OCI-LY3 (cell line): ENCODE results near the gene DHPS.

Experiments
- H2AFZ ChIP-seq: fragments of 200-600, 300-600 bp; shearing (Covaris generic); 2 replicates; pipeline ENCODE4 v1.6.0; 2014; ENCODE audit warnings: antibody characterized with exemption, low read depth, low read length
- H3K27ac ChIP-seq: fragments of 200-600, 300-600 bp; sonication (generic); 2 replicates; pipeline ENCODE4 v1.5.1; 2014; ENCODE audit warnings: mild to moderate bottlenecking, low read length, moderate library complexity, mixed read lengths
- H3K27me3 ChIP-seq: fragments of 200-600, 300-600 bp; sonication (generic); 2 replicates; pipeline ENCODE4 v1.6.1; 2014; ENCODE audit warnings: low read depth, low read length, mixed read lengths
- H3K36me3 ChIP-seq: fragments of 200-600, 300-600 bp; sonication (generic); replicated peaks from 2 replicates; pipeline ENCODE3; 2014; ENCODE audit warnings: low read depth, low read length, mixed read lengths
- H3K4me1 ChIP-seq: fragments of 300-600, 200-600 bp; sonication (generic); 2 replicates; pipeline ENCODE4 v1.6.1; 2014; ENCODE audit warnings: low read length, mixed read lengths
- H3K4me2 ChIP-seq: fragments of 200-600, 300-600 bp; sonication (generic); 2 replicates; pipeline ENCODE4 v1.6.1; 2014; ENCODE audit warnings: low read length, mixed read lengths
- H3K4me3 ChIP-seq: fragments of 300-600, 200-600 bp; sonication (generic); 2 replicates; pipeline ENCODE4 v1.5.1; 2014; ENCODE audit warnings: antibody characterized with exemption, mild to moderate bottlenecking, low read length, moderate library complexity
- H3K79me2 ChIP-seq: fragments of 300-600, 200-600 bp; shearing (Covaris generic); 2 replicates; pipeline ENCODE4 v1.6.1; 2014; ENCODE audit warnings: mild to moderate bottlenecking, low read length, mixed read lengths
- H3K9ac ChIP-seq: fragments of 300-600, 200-600 bp; shearing (Covaris generic); 2 replicates; pipeline ENCODE4 v1.6.0; 2014; ENCODE audit warnings: mild to moderate bottlenecking, low read length, moderate library complexity
- H3K9me3 ChIP-seq: fragments of 200-600, 300-600 bp; shearing (Covaris generic); 2 replicates; pipeline ENCODE4 v1.6.1; 2014; ENCODE audit warnings: low read length, mixed read lengths; ENCODE audit not compliant: insufficient read depth
- H4K20me1 ChIP-seq: fragments of 200-600, 300-600 bp; sonication (generic); 2 replicates; pipeline ENCODE4 v1.6.1; 2016; ENCODE audit warnings: low read length, mixed read lengths; ENCODE audit not compliant: insufficient read depth
- EZH2phosphoT487 ChIP-seq: fragments of 200-600 bp; shearing (Covaris generic); IDR thresholded peaks from 2 replicates; pipeline ENCODE4 v1.6.1; 2018; ENCODE audit warnings: antibody characterized with exemption, mixed run types, low read depth
- TF ChIP-seq, protein P1 (sequence below): fragments of 200-600, 300-600 bp; sonication (generic); IDR thresholded peaks from 2 replicates; pipeline ENCODE4 v1.5.1; 2014; ENCODE audit warnings: antibody characterized with exemption, low read length, low read depth

The DHPS gene

DNA sequence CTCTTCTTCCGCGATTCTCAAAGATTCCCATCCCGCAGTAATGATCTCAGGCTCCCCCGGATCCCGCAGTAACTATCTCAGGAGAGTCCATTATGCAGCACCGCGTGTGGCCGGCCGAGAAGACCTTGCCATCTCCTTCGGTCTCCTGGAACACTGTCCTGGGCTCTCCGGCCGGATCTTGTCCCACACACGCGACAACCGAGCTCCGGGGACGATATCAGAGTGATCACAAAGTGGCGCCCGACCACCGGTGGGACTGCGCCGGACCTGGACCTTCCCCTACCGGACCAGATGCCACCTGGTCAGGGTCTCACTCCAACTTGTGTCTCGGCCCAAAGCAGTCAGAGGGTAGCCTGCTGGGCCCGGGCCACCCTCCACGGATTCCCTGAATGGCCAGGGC lies 39.2 kb downstream of the DHPS start:
- H3K36me3 ChIP-seq, result peaks cover 49% of the 10 kb centered on the region
- H2AFZ ChIP-seq, result no peak overlapping the region
- no peak overlapping the region for H3K4me3 ChIP-seq
- H3K4me1 ChIP-seq, result no peaks in the 10 kb centered on the region
- no peaks in the 10 kb centered on the region for H3K79me2 ChIP-seq
- H3K9ac ChIP-seq, result no peak overlapping the region
- no peak overlapping the region for H3K4me2 ChIP-seq
- H3K27me3 ChIP-seq, result no peaks in the 10 kb centered on the region
- TF ChIP-seq, protein P1, sequence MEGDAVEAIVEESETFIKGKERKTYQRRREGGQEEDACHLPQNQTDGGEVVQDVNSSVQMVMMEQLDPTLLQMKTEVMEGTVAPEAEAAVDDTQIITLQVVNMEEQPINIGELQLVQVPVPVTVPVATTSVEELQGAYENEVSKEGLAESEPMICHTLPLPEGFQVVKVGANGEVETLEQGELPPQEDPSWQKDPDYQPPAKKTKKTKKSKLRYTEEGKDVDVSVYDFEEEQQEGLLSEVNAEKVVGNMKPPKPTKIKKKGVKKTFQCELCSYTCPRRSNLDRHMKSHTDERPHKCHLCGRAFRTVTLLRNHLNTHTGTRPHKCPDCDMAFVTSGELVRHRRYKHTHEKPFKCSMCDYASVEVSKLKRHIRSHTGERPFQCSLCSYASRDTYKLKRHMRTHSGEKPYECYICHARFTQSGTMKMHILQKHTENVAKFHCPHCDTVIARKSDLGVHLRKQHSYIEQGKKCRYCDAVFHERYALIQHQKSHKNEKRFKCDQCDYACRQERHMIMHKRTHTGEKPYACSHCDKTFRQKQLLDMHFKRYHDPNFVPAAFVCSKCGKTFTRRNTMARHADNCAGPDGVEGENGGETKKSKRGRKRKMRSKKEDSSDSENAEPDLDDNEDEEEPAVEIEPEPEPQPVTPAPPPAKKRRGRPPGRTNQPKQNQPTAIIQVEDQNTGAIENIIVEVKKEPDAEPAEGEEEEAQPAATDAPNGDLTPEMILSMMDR, result no peak
- no peak for TF ChIP-seq EZH2phosphoT487
- H3K9me3 ChIP-seq, result no peaks in the 10 kb centered on the region
- H3K27ac ChIP-seq, result no peak overlapping the region
- peaks cover 13% of the 10 kb centered on the region; the same call in 1 of the 2 replicates for H4K20me1 ChIP-seq

DNA sequence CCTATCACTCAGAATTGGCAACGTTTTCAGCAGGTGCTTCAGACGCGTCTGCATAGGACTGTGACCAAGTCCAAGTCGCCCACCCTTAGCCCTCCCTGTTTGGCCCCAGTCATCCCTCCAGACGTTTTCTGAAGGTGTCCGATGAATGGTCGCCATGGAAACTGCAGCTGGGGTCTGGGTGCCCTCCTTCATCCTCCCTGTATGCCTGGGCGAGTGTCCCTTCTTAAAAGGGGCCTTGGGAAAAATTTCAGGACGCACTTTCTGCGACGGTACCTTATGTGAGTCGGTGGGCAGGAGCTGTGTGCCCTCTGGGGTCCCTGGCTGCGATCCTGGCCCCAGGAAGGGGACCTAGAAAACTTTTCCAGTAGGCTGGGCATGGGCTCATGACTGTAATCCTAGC lies 40.2 kb downstream of the DHPS start:
- Histone ChIP-seq H3K4me3 (no peak overlapping the region), H3K27ac (no peak overlapping the region), H3K79me2 (no peaks in the 10 kb centered on the region), H4K20me1 (peaks cover 3% of the 10 kb centered on the region; the same call in 1 of the 2 replicates), H2AFZ (no peak overlapping the region), H3K9ac (no peak overlapping the region), H3K27me3 (no peaks in the 10 kb centered on the region), H3K9me3 (no peaks in the 10 kb centered on the region), H3K4me1 (no peaks in the 10 kb centered on the region), H3K4me2 (no peak overlapping the region), H3K36me3 (peaks cover 46% of the 10 kb centered on the region)
- TF ChIP-seq, protein P1, result no peak
- no peak for TF ChIP-seq EZH2phosphoT487

DNA sequence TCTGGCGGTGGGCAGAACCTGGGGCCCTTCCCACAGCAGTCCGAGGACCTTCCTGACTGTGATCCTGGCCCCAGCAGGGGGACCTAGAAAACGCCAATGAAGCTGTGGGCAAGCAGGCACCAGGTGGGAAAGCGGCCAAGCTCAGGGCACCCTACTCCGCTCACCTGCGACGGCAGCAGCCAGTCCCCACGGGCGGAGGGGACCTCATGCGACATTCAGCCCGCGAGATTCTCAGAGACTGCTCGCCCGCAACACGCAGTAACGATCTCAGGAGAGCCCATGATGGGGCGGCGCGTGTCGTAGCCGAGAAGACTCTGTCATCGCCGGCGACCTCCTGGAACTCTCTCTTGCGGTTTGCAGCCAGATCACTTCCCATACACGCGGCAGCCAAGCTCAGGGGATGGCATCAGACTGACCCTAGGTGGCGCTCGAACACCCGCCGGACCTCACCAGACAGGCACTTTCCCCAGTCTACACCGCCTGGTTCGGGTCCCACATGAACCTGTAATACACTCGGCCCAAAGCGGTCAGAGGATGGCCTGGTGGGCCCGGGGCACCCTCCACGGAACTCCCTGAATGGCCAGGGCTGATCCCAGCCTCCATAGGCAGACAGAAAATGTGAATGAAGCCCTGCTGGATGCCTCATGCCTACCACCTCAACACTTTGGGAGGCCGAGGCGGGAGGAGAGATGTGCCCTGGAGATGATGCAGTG lies 41.6 kb downstream of the DHPS start:
- peaks cover 45% of the 10 kb centered on the region for H3K36me3 ChIP-seq
- no peak overlapping the region for H3K4me2 ChIP-seq
- no peak overlapping the region for H3K27ac ChIP-seq
- no peaks in the 10 kb centered on the region for H3K9me3 ChIP-seq
- no peak overlapping the region for H3K9ac ChIP-seq
- H3K27me3 ChIP-seq, result no peaks in the 10 kb centered on the region
- H3K79me2 ChIP-seq, result no peaks in the 10 kb centered on the region
- H4K20me1 ChIP-seq, result no peaks in the 10 kb centered on the region
- no peaks in the 10 kb centered on the region for H3K4me1 ChIP-seq
- no peak for TF ChIP-seq EZH2phosphoT487
- TF ChIP-seq, protein P1, result peak; percentile 49
- H2AFZ ChIP-seq, result no peak overlapping the region
- H3K4me3 ChIP-seq, result no peak overlapping the region

DNA sequence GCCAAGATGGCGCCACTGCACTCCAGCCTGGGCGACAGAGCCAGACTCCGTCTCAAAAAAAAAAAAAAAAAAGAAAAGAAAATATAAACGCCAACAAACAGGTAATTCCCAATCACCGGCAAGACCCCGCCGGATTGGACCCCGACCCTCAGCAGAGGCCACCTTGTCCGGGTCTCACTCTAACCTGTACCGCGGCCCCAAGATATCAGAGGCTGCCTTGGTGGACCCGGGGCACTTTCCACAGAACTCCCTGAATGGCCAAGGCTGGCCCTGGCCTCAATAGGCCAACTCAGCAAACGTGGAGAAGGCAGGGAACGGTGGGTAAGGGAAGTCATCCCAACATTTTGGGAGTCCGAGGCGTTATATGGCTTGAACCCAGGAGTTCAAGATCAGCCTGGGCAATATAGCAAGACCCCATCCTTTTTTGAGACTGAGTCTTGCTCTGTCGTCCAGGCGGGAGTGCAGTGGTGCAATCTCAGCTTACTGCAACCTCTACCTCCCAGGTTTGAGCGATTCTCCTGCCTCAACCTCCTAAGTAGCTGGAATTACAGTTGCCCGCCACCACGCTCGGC lies 43.0 kb downstream of the DHPS start:
- no peaks in the 10 kb centered on the region for H3K9me3 ChIP-seq
- H4K20me1 ChIP-seq, result no peaks in the 10 kb centered on the region
- H3K4me3 ChIP-seq, result no peak overlapping the region
- no peak overlapping the region for H2AFZ ChIP-seq
- H3K79me2 ChIP-seq, result no peaks in the 10 kb centered on the region
- H3K4me2 ChIP-seq, result no peak overlapping the region
- H3K36me3 ChIP-seq, result peaks cover 48% of the 10 kb centered on the region
- H3K4me1 ChIP-seq, result no peaks in the 10 kb centered on the region
- no peaks in the 10 kb centered on the region for H3K27me3 ChIP-seq
- TF ChIP-seq EZH2phosphoT487, result no peak
- TF ChIP-seq, protein P1, result no peak
- no peak overlapping the region for H3K9ac ChIP-seq
- H3K27ac ChIP-seq, result no peak overlapping the region
